ENCODE data around the gene PFDN6. TPM values are rescaled to one million over a fixed set of nuclear protein-coding genes. Genes with fewer than 3 reads are reported as not detected.

PFDN6 gene
- total and polyA plus RNA-seq, 2 of the 13 experiments (the other 11 are each of a cell fraction or from before 2014, with no cell fraction given), result 75.5 to 87.0 TPM

GRCh38 chr6:33313709-33314514, 24.5 kb downstream of the PFDN6 start, which contains the start of gene TAPBP (continued):
- TF ChIP-seq ZNF777 (CRISPR knock-in tag; IDR thresholded peaks at IDR 0.05), result peak; percentile 40; the same call in 1 of the 2 replicates
- peak; percentile 37; the same call in 1 of the 2 replicates for TF ChIP-seq GATAD1 (CRISPR knock-in tag; IDR thresholded peaks at IDR 0.05)
- TF ChIP-seq ZNF574 (CRISPR knock-in tag; IDR thresholded peaks at IDR 0.05), result peak; percentile 60
- peak; percentile 42; the same call in 1 of the 2 replicates for TF ChIP-seq ATF2 (CRISPR knock-in tag; IDR thresholded peaks at IDR 0.05)
- TF ChIP-seq HDAC2 (CRISPR knock-in tag; IDR thresholded peaks at IDR 0.05), result peak; percentile 69
- peak in 1 of 2 experiments; percentile 81; a peak in 2 of 4 replicates for TF ChIP-seq POLR2A (IDR thresholded peaks at IDR 0.05; ENCODE audit: insufficient read depth in 1 of 2, low read depth in 2 of 2, low read length in 2 of 2)
- TF ChIP-seq MAFK (conservative IDR thresholded peaks at IDR 0.05 in 1 of 2, IDR thresholded peaks at IDR 0.05 in 1 of 2; ENCODE audit: low read length in 2 of 2), result no peak
- no peak for TF ChIP-seq NKX3-1 (CRISPR knock-in tag; IDR thresholded peaks at IDR 0.05)
- peak; percentile 86; the same call in 1 of the 2 replicates for TF ChIP-seq ZNF513 (CRISPR knock-in tag; conservative IDR thresholded peaks at IDR 0.05)
- 0 out of 2 replicates have a peak, but pooled peaks have one; percentile 19 for TF ChIP-seq AKAP8 (CRISPR knock-in tag; IDR thresholded peaks at IDR 0.05)
- TF ChIP-seq E2F5 (CRISPR knock-in tag; conservative IDR thresholded peaks at IDR 0.05), result peak; percentile 60; the same call in 1 of the 2 replicates
- TF ChIP-seq SNAI1 (CRISPR knock-in tag; IDR thresholded peaks at IDR 0.05; ENCODE audit: borderline replicate concordance), result 0 out of 2 replicates have a peak, but pooled peaks have one; percentile 41
- TF ChIP-seq SRSF4 (IDR thresholded peaks at IDR 0.05; ENCODE audit: low read depth, low read length, poor library complexity, severe bottlenecking), result no peak
- peak; percentile 41; the same call in 1 of the 2 replicates for TF ChIP-seq CBFB (CRISPR knock-in tag; IDR thresholded peaks at IDR 0.05)
- TF ChIP-seq CEBPB (IDR thresholded peaks at IDR 0.05; ENCODE audit: borderline replicate concordance, low read depth, low read length), result peak; percentile 8; the same call in 1 of the 2 replicates
- 0 out of 2 replicates have a peak, but pooled peaks have one; percentile 4 for TF ChIP-seq ZNF12 (CRISPR knock-in tag; IDR thresholded peaks at IDR 0.05)
- TF ChIP-seq FOXC1 (CRISPR knock-in tag; IDR thresholded peaks at IDR 0.05; ENCODE audit: borderline replicate concordance), result 0 out of 2 replicates have a peak, but pooled peaks have one; percentile 16
- peak; percentile 95 for TF ChIP-seq KDM2A (CRISPR knock-in tag; IDR thresholded peaks at IDR 0.05; ENCODE audit: borderline replicate concordance, low read depth)
- TF ChIP-seq ZNF383 (CRISPR knock-in tag; IDR thresholded peaks at IDR 0.05; ENCODE audit: borderline replicate concordance), result no peak
- TF ChIP-seq ZNF180 (CRISPR knock-in tag; IDR thresholded peaks at IDR 0.05; ENCODE audit: borderline replicate concordance, low read depth), result no peak
- no peak for TF ChIP-seq RNF2 (conservative IDR thresholded peaks at IDR 0.05; ENCODE audit: low read depth)
- no peak for TF ChIP-seq ZNF510 (CRISPR knock-in tag; IDR thresholded peaks at IDR 0.05; ENCODE audit: low read depth)
- TF ChIP-seq ZNF816 (CRISPR knock-in tag; IDR thresholded peaks at IDR 0.05; ENCODE audit: borderline replicate concordance), result peak; percentile 56; the same call in 1 of the 2 replicates
